HG03280 (cell line): ENCODE data around the gene IP6K3.

Experiments used
- ATAC-seq: cut with Tn5 transposase; IDR thresholded peaks from one replicate; pipeline ENCODE4 v1.9.1; 2021; ENCODE audit warnings: mild to moderate bottlenecking, moderate library complexity; ENCODE audit not compliant: unreplicated experiment

The IP6K3 gene

DNA sequence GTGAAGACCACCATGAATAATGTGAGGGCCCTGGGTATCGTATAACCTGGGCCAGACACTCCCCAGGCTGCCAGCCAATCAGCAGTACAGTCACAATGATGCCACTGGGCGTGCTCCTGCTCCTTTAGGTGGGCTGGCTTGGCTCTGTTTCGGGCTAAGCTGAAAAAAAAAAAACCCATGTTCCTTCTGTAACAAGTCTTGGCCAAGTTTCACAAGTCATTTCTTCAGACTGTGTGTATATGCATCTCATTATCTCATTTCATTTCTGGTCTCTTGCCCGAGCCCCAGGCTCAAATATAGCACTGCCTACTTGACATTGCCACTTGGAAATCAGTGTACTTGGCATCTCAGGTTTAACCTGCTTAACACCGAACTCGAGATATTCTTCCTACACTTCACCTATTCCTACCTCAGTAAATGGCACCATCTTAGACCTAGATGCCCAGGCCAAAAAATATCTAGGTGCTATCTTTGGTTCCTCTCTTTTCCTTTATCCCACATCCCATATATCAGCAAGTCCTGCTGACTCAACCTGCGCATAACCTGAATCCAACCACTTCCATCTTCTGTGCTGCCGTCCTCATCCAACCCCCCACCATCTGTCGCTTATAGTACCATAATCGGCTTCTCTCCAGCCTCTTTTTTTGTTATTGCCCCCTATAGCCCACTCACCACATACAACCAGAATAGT, 37.0 kb downstream of the IP6K3 start:
- ATAC-seq, result no peak

GRCh38 chr6:33708516-33709204, 38.0 kb downstream of the IP6K3 start:
- ATAC-seq, result no peak

- ATAC-seq, result no peak
These were observed 38.9 kb downstream of the IP6K3 start for GRCh38 chr6:33707771-33708170.

DNA sequence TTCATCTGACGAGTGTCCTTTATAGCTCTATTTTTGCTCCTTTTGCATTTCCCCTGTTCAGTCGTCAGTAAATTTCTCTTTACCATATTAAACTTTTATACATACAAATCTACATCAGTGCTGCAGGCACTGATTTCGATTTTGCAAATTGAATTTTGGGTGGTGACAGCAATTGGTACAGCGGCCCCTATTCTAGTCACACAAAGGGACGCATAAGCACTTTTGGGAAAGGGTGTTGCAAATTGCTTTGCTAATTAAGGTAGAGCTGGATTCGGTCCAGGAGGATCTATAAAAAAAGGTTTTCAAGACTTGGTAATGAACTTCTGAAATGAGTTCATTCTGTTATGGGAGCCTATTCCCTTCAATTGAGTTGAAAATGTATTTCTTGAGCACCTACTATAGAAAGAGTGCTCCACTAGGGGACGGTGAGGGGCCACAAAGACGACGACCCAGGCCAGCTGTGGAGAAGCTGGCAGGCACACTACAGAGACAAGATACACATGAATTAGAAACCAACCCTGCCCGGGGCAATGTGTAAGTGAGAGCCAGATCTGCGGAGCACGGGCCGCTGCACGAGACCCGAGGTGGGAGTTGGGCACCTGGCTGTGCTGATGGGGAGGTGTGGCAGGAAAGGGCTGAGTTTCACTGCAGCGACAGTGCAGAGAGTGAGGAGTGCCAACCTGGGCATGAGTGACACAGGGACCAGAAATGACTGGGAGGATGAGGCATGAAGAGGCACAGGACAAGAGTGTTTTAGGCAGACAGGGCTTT, 40.6 kb downstream of the IP6K3 start:
- no peak for ATAC-seq

GRCh38 chr6:33705268-33705885, 41.3 kb downstream of the IP6K3 start:
- ATAC-seq, result no peak

DNA sequence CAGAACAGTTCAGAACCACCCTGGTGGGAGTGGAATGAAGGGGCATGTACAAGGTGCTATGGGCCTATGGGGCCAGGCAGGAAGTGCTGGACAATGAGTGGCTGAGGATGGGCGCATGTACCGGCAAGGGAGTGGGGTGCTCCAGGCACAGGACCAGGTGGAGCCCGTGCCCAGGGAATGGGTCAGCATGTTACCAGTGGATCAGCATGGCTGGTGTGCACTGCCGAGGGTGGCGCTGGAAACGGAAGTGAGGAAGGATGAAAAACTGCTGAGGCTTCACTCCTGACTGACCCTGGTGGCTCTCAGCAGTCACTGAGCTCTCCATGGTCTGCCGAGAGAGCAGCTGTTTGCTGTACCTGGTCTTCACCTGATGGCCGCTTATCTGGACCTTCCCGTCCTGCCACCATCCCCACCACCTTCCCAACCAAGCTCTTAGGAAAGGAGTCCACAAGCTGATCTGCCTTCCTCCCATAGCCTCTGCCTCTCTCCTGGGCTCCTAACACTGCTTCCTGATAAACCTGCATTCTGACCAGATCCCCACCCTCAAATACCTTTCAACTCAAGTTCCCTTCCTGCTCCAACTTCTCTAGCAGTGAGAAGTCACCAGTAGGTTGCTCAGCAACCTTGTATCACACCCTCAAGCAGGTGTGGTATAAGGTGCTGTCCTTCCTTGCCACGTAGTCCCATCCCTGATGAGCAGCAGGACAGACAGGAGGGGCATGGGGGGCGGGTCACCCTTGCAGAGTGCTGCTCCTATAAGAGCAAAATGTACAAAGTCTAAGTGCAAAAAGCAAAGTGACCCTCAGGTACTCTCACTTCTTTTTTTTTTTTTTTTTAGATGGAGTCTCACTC, 42.3 kb downstream of the IP6K3 start:
- no peak for ATAC-seq

DNA sequence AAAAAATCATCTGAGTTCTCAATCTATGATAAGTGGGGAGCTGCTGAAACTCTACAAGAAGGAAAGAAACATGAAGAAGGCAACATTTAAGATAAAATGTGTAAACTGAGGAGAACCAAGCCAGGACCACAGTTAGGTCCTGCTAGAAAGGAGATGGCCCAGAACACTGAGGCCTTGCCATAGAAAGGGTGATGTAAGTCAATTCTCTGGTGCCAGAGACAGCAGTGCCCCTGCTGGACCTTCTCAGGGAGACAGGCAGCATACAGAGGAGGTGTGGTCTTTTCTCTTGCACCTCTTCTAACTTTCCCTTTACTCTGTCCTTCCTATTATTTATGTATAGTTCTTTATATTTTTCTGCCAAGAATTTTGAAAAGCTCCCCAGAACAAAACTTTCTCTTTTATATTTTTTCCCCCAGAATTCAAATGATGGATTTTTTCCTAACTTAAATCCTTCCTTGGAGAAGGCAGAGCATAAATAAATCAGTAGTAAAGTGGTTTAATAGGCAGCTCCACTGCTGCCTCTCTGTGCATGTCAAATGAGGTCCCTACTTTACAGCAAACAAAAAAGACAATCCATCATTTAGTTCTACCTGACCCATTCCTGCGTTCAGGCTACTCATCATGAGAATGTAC, 44.2 kb downstream of the IP6K3 start:
- ATAC-seq, result no peak

- ATAC-seq, result peak; percentile 67
These were observed 46.2 kb downstream of the IP6K3 start for GRCh38 chr6:33700391-33701050.

DNA sequence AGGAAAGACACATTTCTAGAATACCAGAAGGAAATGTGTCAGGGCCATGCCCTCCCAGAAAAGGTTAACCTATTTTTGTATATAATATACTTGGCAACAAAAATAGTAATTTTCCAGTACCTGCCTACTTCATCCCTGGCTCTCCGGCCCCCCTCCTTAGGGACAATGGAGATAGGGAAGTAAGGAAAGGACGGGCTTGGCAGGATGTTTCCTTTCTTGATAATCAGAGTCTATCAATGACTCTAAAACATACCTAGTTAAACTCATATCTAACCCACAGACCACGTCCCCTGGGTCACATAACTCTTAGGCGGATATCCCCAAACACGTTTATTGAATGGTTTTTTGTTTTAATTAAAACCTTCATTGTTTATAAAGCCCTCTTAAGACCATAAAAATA, 47.0 kb downstream of the IP6K3 start:
- no peak for ATAC-seq

- ATAC-seq, result no peak
These were observed 47.6 kb downstream of the IP6K3 start for GRCh38 chr6:33699131-33699530.

GRCh38 chr6:33698494-33698893, 48.2 kb downstream of the IP6K3 start:
- ATAC-seq, result no peak

- ATAC-seq, result no peak
These were observed 48.9 kb downstream of the IP6K3 start for GRCh38 chr6:33697845-33698244.

GRCh38 chr6:33696548-33697518, 49.9 kb downstream of the IP6K3 start:
- ATAC-seq, result no peak

- no peak for ATAC-seq
These were observed 50.6 kb downstream of the IP6K3 start for GRCh38 chr6:33696076-33696475.

DNA sequence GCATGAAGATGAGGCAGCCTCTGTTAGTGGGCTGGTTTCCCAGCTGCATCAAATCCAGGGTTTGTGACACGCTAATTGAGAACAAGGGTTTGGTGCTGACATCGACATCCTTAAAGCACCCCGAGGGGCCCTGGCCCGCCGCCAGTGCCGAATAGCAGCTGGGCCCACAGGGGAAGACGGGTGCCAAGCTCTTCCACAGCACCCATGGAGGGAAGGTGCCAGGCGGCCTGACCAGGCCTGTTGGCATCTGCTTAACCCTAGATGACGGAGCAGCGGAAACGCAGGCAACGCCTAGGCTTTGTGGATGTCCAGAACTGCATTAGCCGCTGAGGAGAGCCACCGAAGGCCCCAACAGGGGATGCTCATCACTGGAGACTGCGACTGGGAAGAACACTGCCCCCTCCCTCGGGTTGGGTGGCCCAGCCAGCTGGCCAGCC, 51.2 kb downstream of the IP6K3 start:
- no peak for ATAC-seq

DNA sequence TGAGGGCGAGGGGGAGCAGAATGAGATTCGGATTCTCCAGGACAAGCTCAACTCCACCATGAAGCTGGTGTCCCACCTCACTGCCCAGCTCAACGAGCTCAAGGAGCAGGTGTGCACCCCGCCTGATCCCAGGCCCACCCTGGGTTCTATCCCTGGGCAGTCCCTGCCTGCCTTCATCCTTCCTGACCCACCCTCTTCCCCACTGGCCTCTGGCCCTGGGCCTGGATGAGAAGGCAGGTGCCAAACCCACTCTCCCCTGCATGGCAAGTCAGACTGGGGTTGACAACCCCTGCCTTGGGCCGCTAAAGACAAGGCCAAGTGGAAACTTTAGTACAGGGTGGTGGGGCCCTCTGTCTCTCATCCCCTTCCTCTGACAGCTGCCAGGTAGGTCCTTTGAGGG, 51.7 kb downstream of the IP6K3 start:
- ATAC-seq, result no peak

GRCh38 chr6:33694401-33694931, 52.2 kb downstream of the IP6K3 start:
- no peak for ATAC-seq
